B cell (primary cell): Measurements from ENCODE around the gene HMGCS1. TPM values are rescaled to one million over a fixed set of nuclear protein-coding genes. Genes with fewer than 3 reads are reported as not detected.

Source experiments
- ATAC-seq: fragments of 200-7000 bp; cut with Tn5 transposase; one replicate; pipeline ENCODE4 v1.10.0; 2021; ENCODE audit warnings: low read depth, mild to moderate bottlenecking, moderate number of reproducible peaks, moderate library complexity
- CTCF ChIA-PET: fragments of 350-600 bp; sonication (Branson Sonifier 250); formaldehyde crosslinking; loops from one replicate; lab custom pipeline; 2021; ENCODE audit warnings: antibody characterized with exemption, inconsistent platforms; lab: Charles Lee
- POLR2A ChIA-PET: fragments of 350-600 bp; sonication (Branson Sonifier 250); formaldehyde crosslinking; loops from one replicate; lab custom pipeline; 2021; ENCODE audit warnings: antibody characterized with exemption; lab: Charles Lee
- DNase-seq: peaks from one replicate; pipeline ENCODE4 v3.0.0; 2013
- H2AFZ ChIP-seq: 2 replicates; pipeline ENCODE4 v1.6.1; 2012; ENCODE audit warnings: mild to moderate bottlenecking, low read depth, low read length; ENCODE audit not compliant: insufficient read depth, poor library complexity, severe bottlenecking
- H3K27ac ChIP-seq, 2 donors: 1 replicate in 1 of 2; 2 replicates in 1 of 2; pipeline ENCODE4 v1.5.1; 2012 to 2013; ENCODE audit warnings: low read length in 2 of 2, mild to moderate bottlenecking in 2 of 2, moderate library complexity in 1 of 2
- H3K27me3 ChIP-seq, 4 experiments: fragments of 200-600 bp in 1 of 4; sonication (generic) in 1 of 4; replicated peaks in 1 of 4; 1 replicate in 2 of 4; 2 replicates in 2 of 4; pipeline versions ENCODE4 v1.6.1 to v1.7.0; 2013 to 2016; ENCODE audit warnings: low read length in 3 of 4, mild to moderate bottlenecking in 2 of 4, mixed read lengths in 1 of 4, moderate library complexity in 1 of 4; ENCODE audit not compliant: insufficient read depth in 4 of 4, control insufficient read depth in 3 of 4; ENCODE audit errors: control extremely low read depth in 1 of 4
- H3K36me3 ChIP-seq, 2 experiments: replicated peaks in 1 of 2; 1 replicate in 1 of 2; 2 replicates in 1 of 2; pipeline versions ENCODE4 v1.6.1 to v1.7.1; 2013; ENCODE audit warnings: low read length in 1 of 2; ENCODE audit not compliant: insufficient read depth in 2 of 2, control insufficient read depth in 1 of 2; ENCODE audit errors: control extremely low read depth in 1 of 2, extremely low read depth in 1 of 2
- H3K4me1 ChIP-seq, 2 donors: fragments of 200-600 bp in 1 of 2; sonication (generic) in 1 of 2; 1 replicate in 1 of 2; 2 replicates in 1 of 2; pipeline versions ENCODE4 v1.5.1 to v1.6.1; 2013 to 2017; ENCODE audit warnings: low read length in 2 of 2; ENCODE audit not compliant: control insufficient read depth in 2 of 2, insufficient read depth in 2 of 2
- H3K4me2 ChIP-seq: replicated peaks from 2 replicates; pipeline ENCODE3; 2012; ENCODE audit warnings: mild to moderate bottlenecking, low read depth, low read length; ENCODE audit not compliant: poor library complexity, severe bottlenecking
- H3K4me3 ChIP-seq, 5 experiments: fragments of 200-600 bp in 1 of 5; sonication (generic) in 1 of 5; 1 replicate in 3 of 5; 2 replicates in 2 of 5; pipeline versions ENCODE4 v1.5.1 to v1.7.0; 2011 to 2016; ENCODE audit warnings: low read length in 4 of 5, mild to moderate bottlenecking in 4 of 5, low read depth in 2 of 5, control low read depth in 1 of 5, moderate library complexity in 1 of 5; ENCODE audit not compliant: insufficient read depth in 1 of 5; ENCODE audit errors: control extremely low read depth in 1 of 5, extremely low read depth in 1 of 5
- H3K79me2 ChIP-seq: fragments of 200-600 bp; sonication (generic); one replicate; pipeline ENCODE4 v1.6.0; 2016; ENCODE audit warnings: low read length; ENCODE audit not compliant: control insufficient read depth, insufficient read depth
- H3K9ac ChIP-seq: fragments of 200-600 bp; sonication (generic); 2 replicates; pipeline ENCODE4 v1.6.1; 2017; ENCODE audit warnings: mild to moderate bottlenecking, low read length, moderate library complexity
- H3K9me3 ChIP-seq, 3 donors: one replicate each; pipeline versions ENCODE4 v1.6.1 to v1.7.1; 2013; ENCODE audit warnings: low read length in 2 of 3; ENCODE audit not compliant: control insufficient read depth in 2 of 3, insufficient read depth in 1 of 3; ENCODE audit errors: control extremely low read depth in 1 of 3
- H4K20me1 ChIP-seq: 2 replicates; pipeline ENCODE4 v1.6.0; 2012; ENCODE audit warnings: mild to moderate bottlenecking, low read length; ENCODE audit not compliant: insufficient read depth, control insufficient read depth, poor library complexity, severe bottlenecking
- H3K27ac Mint-ChIP-seq: one replicate; pipeline ENCODE4 v1.8.0; 2021; ENCODE audit warnings: mixed read lengths
- H3K27me3 Mint-ChIP-seq: one replicate; pipeline ENCODE4 v1.8.0; 2021; ENCODE audit warnings: mixed read lengths
- H3K4me1 Mint-ChIP-seq: one replicate; pipeline ENCODE4 v1.8.0; 2021; ENCODE audit warnings: mixed read lengths
- H3K4me3 Mint-ChIP-seq: one replicate; pipeline ENCODE4 v1.8.0; 2021; ENCODE audit warnings: mixed read lengths
- H3K9me3 Mint-ChIP-seq: one replicate; pipeline ENCODE4 v1.8.0; 2022; ENCODE audit warnings: mixed read lengths; ENCODE audit not compliant: insufficient read depth
- EZH2 ChIP-seq: IDR thresholded peaks from 2 replicates; pipeline ENCODE4 v1.6.1; 2012; ENCODE audit warnings: borderline replicate concordance, low read depth, mild to moderate bottlenecking, moderate library complexity, low read length; ENCODE audit not compliant: insufficient read depth, poor library complexity, severe bottlenecking
- WGBS: methylation state at CpG from one replicate; pipeline ENCODE4 v1.1.5; 2013; ENCODE audit warnings: missing lambda C conversion rate; ENCODE audit not compliant: insufficient coverage; 5-methylcytosine and 5-hydroxymethylcytosine counted together
- intact Hi-C: fragments of 100-400 bp; cut with micrococcal nuclease; formaldehyde crosslinking; loops from one replicate; pipeline ENCODE4 v1.10.0; 2022
- polyA plus RNA-seq: library from polyadenylated mRNA; depleted of rRNA; stranded (reverse); fragments of >200 nt; gene quantifications from 2 replicates; pipeline ENCODE4 v1.2.3, GENCODE V29; 2012
- total RNA-seq, 2 donors: library from RNA; stranded (reverse); fragments of 120-200 nt in 1 of 2; gene quantifications; 1 replicate in 1 of 2; 2 replicates in 1 of 2; pipeline versions ENCODE4 v1.2.3 to v1.2.4, GENCODE V29; 2013 to 2022
- TF ChIP-seq, protein P1 (sequence below): fragments of 200-600 bp; IDR thresholded peaks from one replicate; pipeline ENCODE4 v1.8.0; 2022; ENCODE audit warnings: antibody characterized with exemption, mild to moderate bottlenecking

HMGCS1 gene
- total and polyA plus RNA-seq, 2 donors (not counting 1 experiment from before 2014, with no cell fraction given): 16.3 to 68.7 TPM

DNA sequence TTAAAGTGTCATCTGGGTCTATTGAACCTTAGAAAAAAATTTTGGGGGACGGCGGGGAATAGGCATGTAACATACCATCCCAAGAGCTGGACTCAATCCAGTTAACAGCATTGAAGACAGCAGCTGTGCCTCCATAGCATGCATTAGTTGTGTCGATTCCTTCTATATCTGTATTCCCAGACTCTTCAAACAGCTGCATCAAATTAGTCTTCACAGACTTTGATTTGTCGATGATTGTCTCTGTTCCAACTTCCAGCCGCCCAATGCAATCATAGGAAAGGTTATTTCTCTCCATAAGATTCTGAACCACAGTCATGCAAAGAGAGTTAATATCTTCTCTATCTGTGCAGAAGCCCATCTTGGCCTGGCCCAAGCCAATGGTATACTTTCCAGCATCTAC, 14.8 kb downstream of the HMGCS1 start:
- ATAC-seq: no peak
- Histone ChIP-seq H3K27ac (no peak overlapping the region), H3K36me3 (peaks cover 13 to 56% of the 10 kb centered on the region in 2 experiments), H3K9me3 (no peaks in the 10 kb centered on the region), H2AFZ (no peak overlapping the region), H3K4me1 (peaks cover 0 to 5% of the 10 kb centered on the region in 2 donors), H3K4me3 (no peak overlapping the region), H3K9ac (no peak overlapping the region), H3K79me2 (peaks cover 46% of the 10 kb centered on the region), H3K4me2 (no peak overlapping the region), H3K27me3 (no peaks in the 10 kb centered on the region), H4K20me1 (peaks cover 46% of the 10 kb centered on the region)
- ChIA-PET CTCF (no interaction called here), POLR2A (no interaction called here)
- intact Hi-C loops: no loop called here
- H3K27ac Mint-ChIP-seq: no peak overlapping the region
- no peak for TF ChIP-seq EZH2
- TF ChIP-seq, protein P1, sequence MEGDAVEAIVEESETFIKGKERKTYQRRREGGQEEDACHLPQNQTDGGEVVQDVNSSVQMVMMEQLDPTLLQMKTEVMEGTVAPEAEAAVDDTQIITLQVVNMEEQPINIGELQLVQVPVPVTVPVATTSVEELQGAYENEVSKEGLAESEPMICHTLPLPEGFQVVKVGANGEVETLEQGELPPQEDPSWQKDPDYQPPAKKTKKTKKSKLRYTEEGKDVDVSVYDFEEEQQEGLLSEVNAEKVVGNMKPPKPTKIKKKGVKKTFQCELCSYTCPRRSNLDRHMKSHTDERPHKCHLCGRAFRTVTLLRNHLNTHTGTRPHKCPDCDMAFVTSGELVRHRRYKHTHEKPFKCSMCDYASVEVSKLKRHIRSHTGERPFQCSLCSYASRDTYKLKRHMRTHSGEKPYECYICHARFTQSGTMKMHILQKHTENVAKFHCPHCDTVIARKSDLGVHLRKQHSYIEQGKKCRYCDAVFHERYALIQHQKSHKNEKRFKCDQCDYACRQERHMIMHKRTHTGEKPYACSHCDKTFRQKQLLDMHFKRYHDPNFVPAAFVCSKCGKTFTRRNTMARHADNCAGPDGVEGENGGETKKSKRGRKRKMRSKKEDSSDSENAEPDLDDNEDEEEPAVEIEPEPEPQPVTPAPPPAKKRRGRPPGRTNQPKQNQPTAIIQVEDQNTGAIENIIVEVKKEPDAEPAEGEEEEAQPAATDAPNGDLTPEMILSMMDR: no peak
- H3K9me3 Mint-ChIP-seq: no peaks in the 10 kb centered on the region
- H3K27me3 Mint-ChIP-seq: no peaks in the 10 kb centered on the region
- 100% methylated on average over 5 of the region's 5 CpGs for WGBS
- DNase-seq: no peak
- H3K4me3 Mint-ChIP-seq: no peak overlapping the region
- H3K4me1 Mint-ChIP-seq: peaks cover 23% of the 10 kb centered on the region

- Histone ChIP-seq H3K27me3 (no peaks in the 10 kb centered on the region), H2AFZ (no peak overlapping the region), H3K36me3 (peaks cover 9 to 68% of the 10 kb centered on the region in 2 experiments), H3K9me3 (no peaks in the 10 kb centered on the region), H3K79me2 (peaks cover 30% of the 10 kb centered on the region), H3K9ac (no peak overlapping the region), H3K4me1 (no peaks in the 10 kb centered on the region), H3K4me3 (no peak overlapping the region), H3K27ac (no peak overlapping the region), H4K20me1 (peaks cover 30% of the 10 kb centered on the region), H3K4me2 (no peak overlapping the region)
- DNase-seq: no peak
- TF ChIP-seq, protein P1: no peak
- TF ChIP-seq EZH2: no peak
- ATAC-seq: no peak
- intact Hi-C loops: no loop called here
- peaks cover 9% of the 10 kb centered on the region for H3K4me1 Mint-ChIP-seq
- CTCF ChIA-PET: no interaction called here
- no CpG with 5 or more reads among the region's 2 CpGs for WGBS
- H3K27ac Mint-ChIP-seq: no peak overlapping the region
- H3K4me3 Mint-ChIP-seq: no peak overlapping the region
- POLR2A ChIA-PET: no interaction called here
- no peaks in the 10 kb centered on the region for H3K27me3 Mint-ChIP-seq
- H3K9me3 Mint-ChIP-seq: no peaks in the 10 kb centered on the region
Measured at GRCh38 chr5:43296835-43297234, 16.4 kb downstream of the HMGCS1 start.
